Measurements from ENCODE around the gene IL23A. TPM values are rescaled to one million over a fixed set of nuclear protein-coding genes. Genes with fewer than 3 reads are reported as not detected.

IL23A gene
- total RNA-seq, 2 experiments from 2014 or later: 47.6 to 48.5 TPM

DNA sequence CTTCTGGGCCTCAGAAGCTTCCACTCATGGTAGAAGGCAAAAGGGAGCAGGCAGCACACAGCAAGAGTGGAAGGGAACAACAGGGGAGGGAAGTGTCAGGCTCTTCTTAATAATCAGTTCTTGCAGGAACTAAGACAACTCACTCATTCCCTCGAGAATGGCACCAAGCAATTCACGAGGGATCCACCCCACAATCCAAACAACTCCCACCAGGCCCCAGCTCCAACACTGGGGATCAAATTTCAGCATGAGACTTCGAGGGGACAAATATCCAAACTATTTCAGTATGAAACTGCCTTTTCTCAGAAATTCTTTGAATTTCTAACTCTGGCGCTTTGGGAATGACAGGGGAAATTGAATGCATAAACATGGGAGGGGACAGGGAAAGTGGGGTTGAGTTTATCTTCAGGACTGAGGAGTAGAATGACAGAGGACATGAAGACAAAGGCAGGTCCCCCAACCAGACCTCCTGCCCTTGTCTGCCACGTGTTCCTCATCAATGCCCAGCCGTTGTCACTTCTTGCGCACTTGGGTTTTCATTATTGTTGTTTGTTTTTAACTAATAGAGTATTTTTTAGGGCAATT is 48.6 kb downstream of the IL23A start:
- ChIA-PET CTCF (no interaction called here), POLR2A (interaction anchor here (0.6 kb wide), 1 partner anchor 119 kb away, joined by 3 read pairs; no protein-coding TSS in a partner anchor)
- Mint-ChIP-seq H3K27me3 (no peaks in the 10 kb centered on the region), H3K27ac (no peak overlapping the region), H3K4me1 (ENCODE audit: low read depth) (no peaks in the 10 kb centered on the region), H3K4me3 (no peak overlapping the region), H3K36me3 (no peaks in the 10 kb centered on the region), H3K9me3 (no peaks in the 10 kb centered on the region)
- intact Hi-C loops (cut with micrococcal nuclease): no loop called here
- DNase-seq: no peak

DNA sequence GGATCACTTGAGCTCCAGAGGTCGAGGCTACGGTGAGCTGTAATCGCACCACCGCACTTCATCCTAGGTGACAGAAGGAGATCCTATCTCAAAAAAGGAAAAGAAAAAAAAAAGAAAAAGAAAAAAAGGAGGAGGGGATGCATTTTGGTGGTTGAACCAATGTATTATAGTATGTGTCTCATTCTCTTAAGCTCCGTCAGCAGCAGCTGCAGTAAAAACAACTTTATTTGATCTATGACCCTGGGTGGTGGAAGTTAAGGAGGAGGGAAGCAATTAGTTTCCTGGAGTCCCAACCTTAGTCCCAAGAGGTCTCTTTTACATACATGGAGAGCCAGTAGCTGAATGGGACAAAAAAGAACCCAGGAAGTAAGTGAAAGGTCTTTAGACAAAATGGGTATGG is 50.7 kb downstream of the IL23A start:
- ChIA-PET CTCF (interaction anchor here (0.5 to 0.8 kb wide), 2 partner anchors 151 to 173 kb away, joined by 3 read pairs; no protein-coding TSS in a partner anchor), POLR2A (no interaction called here)
- no peak overlapping the region for H3K4me3 Mint-ChIP-seq
- no peaks in the 10 kb centered on the region for H3K27me3 Mint-ChIP-seq
- H3K9me3 Mint-ChIP-seq: no peaks in the 10 kb centered on the region
- DNase-seq: no peak
- no peaks in the 10 kb centered on the region for H3K36me3 Mint-ChIP-seq
- H3K27ac Mint-ChIP-seq: no peak overlapping the region
- intact Hi-C loops (cut with micrococcal nuclease): no loop called here
- no peaks in the 10 kb centered on the region for H3K4me1 Mint-ChIP-seq (ENCODE audit: low read depth)

Other genes with a start within 250 kb of the IL23A start
- gene PA2G4, start 234.3 kb upstream of the IL23A start, total RNA-seq: 100 to 1,000 TPM; 399 to 410 TPM
- gene RPL41, start 222.3 kb upstream of the IL23A start, total RNA-seq: 1,000 to 10,000 TPM; 5,210 to 5,251 TPM
- gene ZC3H10, start 220.6 kb upstream of the IL23A start, total RNA-seq: 1 to 10 TPM; 5.1 to 7.2 TPM
- gene ESYT1, start 210.6 kb upstream of the IL23A start, total RNA-seq: 100 to 1,000 TPM; 142 to 146 TPM
- gene MYL6B, start 186.3 kb upstream of the IL23A start, total RNA-seq: 10 to 100 TPM; 63.8 to 70.8 TPM
- gene MYL6, start 180.5 kb upstream of the IL23A start, total RNA-seq: 1,000 to 10,000 TPM; 1,196 to 1,215 TPM
- 100 to 1,000 TPM in 1 of 2 experiments, 10 to 100 TPM in 1; 96.4 to 103 TPM for gene SMARCC2, start 149.4 kb upstream of the IL23A start, total RNA-seq
- gene RNF41, start 117.0 kb upstream of the IL23A start, total RNA-seq: 10 to 100 TPM; 28.2 to 31.2 TPM
- gene NABP2, start 114.5 kb upstream of the IL23A start, total RNA-seq: 10 to 100 TPM; 62.0 to 62.2 TPM
- 1 to 10 TPM in 1 of 2 experiments, under 1 TPM in 1; 0.59 to 1.7 TPM for gene SLC39A5, start 108.8 kb upstream of the IL23A start, total RNA-seq
- gene ANKRD52, start 80.5 kb upstream of the IL23A start, total RNA-seq: 10 to 100 TPM; 34.1 to 37.0 TPM
- 1 to 10 TPM; 6.3 to 7.0 TPM for gene COQ10A, start 71.9 kb upstream of the IL23A start, total RNA-seq
- 100 to 1,000 TPM; 304 to 309 TPM for gene CS, start 38.6 kb upstream of the IL23A start, total RNA-seq
- 10 to 100 TPM; 74.7 to 91.6 TPM for gene CNPY2, start 22.9 kb upstream of the IL23A start, total RNA-seq
- 10 to 100 TPM; 49.0 to 51.2 TPM for gene PAN2, start 4.9 kb upstream of the IL23A start, total RNA-seq
- gene STAT2, start 21.2 kb downstream of the IL23A start, total RNA-seq: 100 to 1,000 TPM; 125 to 139 TPM
- gene APOF, start 24.0 kb downstream of the IL23A start, total RNA-seq: not detected
- 10 to 100 TPM; 60.1 to 62.6 TPM for gene TIMELESS, start 110.5 kb downstream of the IL23A start, total RNA-seq
- gene MIP, start 115.8 kb downstream of the IL23A start, total RNA-seq: not detected
- gene SPRYD4, start 129.7 kb downstream of the IL23A start, total RNA-seq: 1 to 10 TPM; 2.4 to 2.9 TPM
- 1 to 10 TPM; 5.5 to 6.1 TPM for gene GLS2, start 149.3 kb downstream of the IL23A start, total RNA-seq
- 1 to 10 TPM; 2.2 to 2.9 TPM for gene RBMS2, start 182.9 kb downstream of the IL23A start, total RNA-seq

Measured in activated CD4-positive, alpha-beta memory T cell treated with anti-CD3 and anti-CD28 coated beads for 36 hours (primary cell).